HG03095 (cell line): Measurements from ENCODE around the gene KCNJ2.

Experiments
- ATAC-seq: cut with Tn5 transposase; IDR thresholded peaks from one replicate; pipeline ENCODE4 v1.9.1; 2021; ENCODE audit warnings: moderate library complexity; ENCODE audit not compliant: unreplicated experiment

KCNJ2 gene

GRCh38 chr17:70168977-70169708 is at the start of gene KCNJ2:
Gene KCNJ2 (plus strand): TSS chr17:70169532. CDS start chr17:70175040, 5,508 bp downstream.
- peak; percentile 98 for ATAC-seq

DNA sequence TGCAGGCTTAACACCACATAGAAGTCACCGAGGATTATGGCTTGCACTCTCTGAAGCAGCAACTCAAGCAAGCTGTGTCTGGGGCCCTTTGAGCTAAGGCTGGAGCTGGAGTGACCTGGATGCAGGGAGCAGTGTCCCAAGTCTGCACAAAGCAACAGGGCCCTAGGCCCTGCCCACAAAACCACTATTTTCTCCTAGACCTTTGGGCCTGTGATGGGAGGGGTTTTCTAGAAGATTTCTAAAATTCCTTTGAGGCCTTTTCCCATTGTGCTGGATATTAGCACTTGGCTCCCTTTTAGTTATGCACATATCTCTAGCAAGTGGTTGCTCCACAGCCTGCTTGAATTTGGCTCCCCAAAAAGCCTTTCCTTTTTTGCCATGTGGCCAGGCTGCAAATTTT is 49.8 kb upstream of the KCNJ2 start:
- ATAC-seq: no peak

DNA sequence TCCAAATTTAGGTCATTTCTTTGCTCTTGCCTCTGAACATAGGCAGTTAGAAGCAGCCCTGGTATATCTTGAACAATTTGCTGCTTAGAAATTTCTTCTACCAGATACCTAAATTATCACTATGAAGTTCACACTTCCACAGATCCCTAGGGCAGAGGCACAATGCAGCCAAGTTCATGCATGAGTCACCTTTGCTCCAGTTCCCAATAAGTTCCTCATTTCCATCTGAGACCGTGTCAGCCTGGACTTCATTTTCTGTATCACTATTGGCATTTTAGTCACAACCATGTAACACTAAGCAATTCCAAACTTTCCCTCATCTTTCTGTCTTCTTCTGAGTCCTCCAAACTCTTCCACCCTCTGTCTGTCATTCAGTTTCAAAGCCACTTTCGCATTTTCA is 49.3 kb upstream of the KCNJ2 start:
- ATAC-seq: no peak

- ATAC-seq: no peak
Observed at GRCh38 chr17:70120425-70120824, 48.9 kb upstream of the KCNJ2 start.

DNA sequence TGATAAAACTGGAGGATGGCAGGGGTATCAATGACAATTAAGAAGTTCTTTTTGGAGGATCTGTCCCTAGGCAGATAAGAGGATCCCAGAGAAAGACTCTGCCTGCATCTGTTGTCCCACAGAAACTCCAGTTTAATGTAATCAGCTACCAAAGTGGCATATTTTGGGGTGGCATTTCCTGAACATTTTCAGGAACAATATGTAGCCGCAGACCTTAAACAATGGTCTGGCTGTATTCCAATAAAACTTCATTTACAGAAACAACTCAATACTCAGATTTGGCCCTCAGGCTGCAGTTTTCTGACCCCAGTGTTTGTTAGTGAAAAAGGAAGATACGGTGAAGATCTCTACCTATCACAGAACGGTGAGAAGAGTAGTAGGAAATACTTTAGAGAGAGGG is 48.2 kb upstream of the KCNJ2 start:
- ATAC-seq: no peak

GRCh38 chr17:70123193-70123592 is 46.1 kb upstream of the KCNJ2 start:
- no peak for ATAC-seq

- no peak for ATAC-seq
Observed at GRCh38 chr17:70124723-70125122, 44.6 kb upstream of the KCNJ2 start.

DNA sequence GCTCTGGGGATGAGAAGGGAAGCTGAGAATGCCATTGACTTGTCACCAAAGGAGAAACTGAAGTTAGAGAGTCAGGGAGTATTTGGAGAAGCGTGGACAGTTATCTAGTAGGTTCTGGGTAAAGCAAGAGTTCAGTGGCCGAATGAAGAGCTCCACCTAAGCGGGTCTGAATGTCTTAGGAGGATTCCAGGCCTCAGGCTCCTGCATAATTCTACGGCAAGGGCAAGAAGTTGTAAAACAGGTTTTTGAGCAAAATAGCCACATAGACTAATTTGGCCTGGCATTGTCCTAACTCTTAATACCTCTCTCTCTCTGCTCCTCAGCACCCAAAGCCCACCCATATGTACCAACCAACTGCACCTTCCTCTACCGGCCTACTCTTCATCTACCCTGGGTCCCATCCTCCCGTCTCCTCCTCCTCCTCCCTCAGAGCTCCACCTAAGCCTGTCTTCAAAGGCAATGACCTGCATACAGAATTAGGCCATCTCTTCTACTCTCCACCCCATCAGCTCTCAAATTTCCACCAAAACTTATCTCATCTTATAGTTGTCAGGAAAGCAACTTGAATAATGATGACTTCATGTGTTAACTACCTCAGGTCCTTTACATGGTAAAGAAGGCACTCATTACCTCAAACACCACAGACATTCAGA is 42.0 kb upstream of the KCNJ2 start:
- ATAC-seq: no peak

DNA sequence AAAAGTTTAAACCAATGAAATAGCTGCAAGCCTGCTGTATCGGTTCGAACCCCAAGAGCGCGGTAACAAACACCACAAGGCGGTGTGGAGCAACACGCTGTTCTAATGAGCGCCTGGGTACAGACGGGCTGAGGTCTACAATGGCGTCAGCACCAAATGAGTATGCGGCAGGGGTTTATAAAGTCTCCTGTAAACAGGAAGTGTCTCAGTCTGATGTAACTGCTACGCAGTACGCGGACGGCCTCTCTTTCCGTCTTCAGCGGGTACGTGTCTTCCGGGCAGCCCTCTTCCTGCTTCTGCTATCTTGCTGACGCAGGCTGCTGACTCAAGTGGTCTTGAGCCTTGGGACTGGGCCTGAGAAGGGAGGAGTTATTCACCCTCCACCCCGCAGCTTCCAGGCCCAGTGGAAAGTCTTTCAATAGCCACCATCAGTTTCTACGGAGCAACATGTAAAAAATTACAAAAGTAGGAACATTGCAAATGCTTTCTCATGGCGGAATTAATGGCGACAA is 40.5 kb upstream of the KCNJ2 start:
- no peak for ATAC-seq

- no peak for ATAC-seq
Observed at GRCh38 chr17:70130289-70130688, 39.0 kb upstream of the KCNJ2 start.

GRCh38 chr17:70132505-70132904 is 36.8 kb upstream of the KCNJ2 start:
- no peak for ATAC-seq

DNA sequence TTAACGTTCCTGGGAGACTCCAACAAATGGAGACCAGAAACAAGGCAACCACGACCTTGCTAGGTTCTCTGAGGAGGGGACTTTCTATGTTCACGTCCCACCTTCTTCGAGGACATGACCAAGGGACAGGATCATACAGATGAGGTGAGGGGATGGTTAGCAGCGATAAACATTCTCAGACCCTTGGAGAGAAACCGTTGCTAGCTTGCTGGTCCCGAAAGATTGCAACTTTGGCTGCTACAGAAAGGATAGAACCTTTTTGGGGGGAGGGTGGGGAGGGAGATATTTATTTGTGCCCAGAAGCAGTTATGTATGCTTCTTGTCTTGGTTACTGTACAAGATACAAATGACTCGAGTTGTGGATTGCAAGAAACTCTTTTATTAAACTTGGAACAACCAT is 35.3 kb upstream of the KCNJ2 start:
- no peak for ATAC-seq

GRCh38 chr17:70134777-70135176 is 34.6 kb upstream of the KCNJ2 start:
- ATAC-seq: no peak

GRCh38 chr17:70136131-70136530 is 33.2 kb upstream of the KCNJ2 start:
- no peak for ATAC-seq

GRCh38 chr17:70137451-70138230 is 31.7 kb upstream of the KCNJ2 start:
- ATAC-seq: peak; percentile 100

DNA sequence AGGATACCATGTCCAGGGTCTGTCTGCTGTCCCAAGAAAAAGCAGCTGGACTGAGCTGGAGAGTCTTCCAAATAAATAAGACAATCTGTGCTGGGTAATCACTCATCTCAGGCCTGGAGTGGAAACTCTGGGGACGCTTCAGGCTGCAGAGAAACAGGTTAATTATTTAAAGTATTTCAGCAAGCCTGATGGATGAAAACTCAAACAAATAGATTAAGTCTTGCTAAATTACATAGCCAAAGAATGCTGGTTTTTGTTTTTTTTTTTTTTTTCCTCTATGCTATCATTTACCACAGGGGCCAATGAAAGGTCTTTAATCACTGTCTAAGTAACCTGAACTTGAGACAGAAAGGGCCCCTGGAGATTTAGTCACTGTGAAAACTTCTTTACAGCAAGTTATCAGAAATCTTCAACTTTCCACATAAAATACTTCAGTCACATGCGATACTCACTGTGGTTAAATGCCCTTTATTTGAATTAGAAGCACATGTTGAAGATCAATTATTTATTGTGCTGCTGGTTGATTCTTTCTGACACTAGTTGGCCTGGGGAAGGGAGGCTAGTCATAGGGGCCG is 31.0 kb upstream of the KCNJ2 start:
- no peak for ATAC-seq

- no peak for ATAC-seq
Observed at GRCh38 chr17:70139449-70139993, 29.8 kb upstream of the KCNJ2 start.

DNA sequence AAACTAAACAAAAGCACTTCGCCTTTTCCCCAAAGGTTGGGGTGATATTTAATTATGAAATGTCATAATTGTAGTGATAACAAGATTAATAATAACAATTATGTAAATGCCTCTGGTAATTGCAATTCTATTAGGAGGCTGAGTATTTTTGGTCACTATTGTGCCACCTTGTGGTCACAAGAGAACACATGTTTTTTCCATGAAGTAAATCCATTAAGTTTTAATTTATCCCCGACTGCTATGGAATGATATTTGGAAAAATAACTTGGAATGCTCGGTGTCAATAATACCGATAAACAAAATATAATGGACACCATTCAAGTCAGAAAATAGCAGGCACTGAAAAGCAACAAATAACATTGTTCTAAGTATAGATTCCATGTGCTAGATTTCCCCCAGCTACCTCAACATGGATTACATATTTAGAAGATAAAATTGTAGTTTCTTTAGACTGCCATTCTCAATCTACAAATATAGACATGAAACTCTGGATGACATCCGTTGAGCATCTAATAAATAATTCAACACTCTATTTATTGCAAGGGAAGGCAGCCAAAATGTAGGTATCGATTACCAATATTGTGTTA is 25.0 kb upstream of the KCNJ2 start:
- ATAC-seq: no peak

GRCh38 chr17:70153210-70153609 is 16.1 kb upstream of the KCNJ2 start:
- no peak for ATAC-seq

- ATAC-seq: no peak
Observed at GRCh38 chr17:70157151-70157550, 12.2 kb upstream of the KCNJ2 start.

DNA sequence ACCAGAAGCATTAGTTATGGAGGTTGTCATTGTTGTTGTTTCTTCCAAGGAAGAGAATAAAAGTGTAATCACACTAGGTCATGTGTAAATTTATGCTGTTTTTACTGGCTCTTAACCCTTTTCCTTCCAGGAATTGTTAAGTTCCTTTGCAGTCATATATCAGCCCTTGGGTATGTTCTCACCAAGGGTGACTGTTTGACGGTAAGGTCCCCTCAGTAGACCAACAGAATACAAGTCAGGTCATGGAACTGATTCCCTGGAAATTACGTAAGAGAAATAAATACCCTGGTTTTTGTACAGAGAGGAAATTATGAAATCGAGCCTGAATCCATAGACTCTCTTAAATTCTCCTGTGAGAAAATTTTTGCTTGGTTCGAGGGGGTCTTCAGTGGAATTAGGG is 11.2 kb upstream of the KCNJ2 start:
- ATAC-seq: no peak
